Measurements from ENCODE around the gene CAMK1.

DNA sequence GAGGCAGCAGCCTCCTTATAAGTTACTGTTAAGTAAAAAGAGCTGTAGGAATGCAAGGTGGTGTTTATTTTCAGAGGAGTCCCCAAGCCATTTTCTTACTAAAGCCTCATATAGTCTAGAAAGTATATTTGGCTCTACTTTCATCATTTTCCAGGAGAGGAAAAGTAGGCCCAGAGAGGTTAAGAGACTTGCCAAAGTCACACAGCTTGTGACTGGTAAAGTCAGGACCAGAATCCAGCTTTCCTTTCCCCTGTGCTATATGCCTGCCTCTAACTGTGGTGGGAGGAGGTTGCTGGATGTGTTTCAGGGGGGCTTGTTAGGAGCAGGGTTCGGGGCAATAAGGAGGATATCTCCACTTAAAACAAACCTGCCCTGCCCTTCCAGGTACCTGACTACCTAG, 27.2 kb downstream of the CAMK1 start:
- no peak for TF ChIP-seq EZH2 (IDR thresholded peaks at IDR 0.05; ENCODE audit: insufficient read depth, low read length)
- TF ChIP-seq, protein P1, sequence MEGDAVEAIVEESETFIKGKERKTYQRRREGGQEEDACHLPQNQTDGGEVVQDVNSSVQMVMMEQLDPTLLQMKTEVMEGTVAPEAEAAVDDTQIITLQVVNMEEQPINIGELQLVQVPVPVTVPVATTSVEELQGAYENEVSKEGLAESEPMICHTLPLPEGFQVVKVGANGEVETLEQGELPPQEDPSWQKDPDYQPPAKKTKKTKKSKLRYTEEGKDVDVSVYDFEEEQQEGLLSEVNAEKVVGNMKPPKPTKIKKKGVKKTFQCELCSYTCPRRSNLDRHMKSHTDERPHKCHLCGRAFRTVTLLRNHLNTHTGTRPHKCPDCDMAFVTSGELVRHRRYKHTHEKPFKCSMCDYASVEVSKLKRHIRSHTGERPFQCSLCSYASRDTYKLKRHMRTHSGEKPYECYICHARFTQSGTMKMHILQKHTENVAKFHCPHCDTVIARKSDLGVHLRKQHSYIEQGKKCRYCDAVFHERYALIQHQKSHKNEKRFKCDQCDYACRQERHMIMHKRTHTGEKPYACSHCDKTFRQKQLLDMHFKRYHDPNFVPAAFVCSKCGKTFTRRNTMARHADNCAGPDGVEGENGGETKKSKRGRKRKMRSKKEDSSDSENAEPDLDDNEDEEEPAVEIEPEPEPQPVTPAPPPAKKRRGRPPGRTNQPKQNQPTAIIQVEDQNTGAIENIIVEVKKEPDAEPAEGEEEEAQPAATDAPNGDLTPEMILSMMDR (IDR thresholded peaks at IDR 0.05; ENCODE audit: insufficient read depth, low read depth, low read length), result no peak

All from astrocyte (in vitro differentiated cells and primary cell).